HepG2 (cell line): ENCODE data around the gene ZNF213. TPM values are rescaled to one million over a fixed set of nuclear protein-coding genes. Genes with fewer than 3 reads are reported as not detected.

ENCODE experiments used
- ADNP ChIP-seq: sonication (generic); formaldehyde crosslinking; IDR thresholded peaks from 2 replicates; pipeline ENCODE4 v1.4.0; 2020; ENCODE audit warnings: missing genetic modification reagents
- DMAP1 ChIP-seq: IDR thresholded peaks from 2 replicates; pipeline ENCODE4 v1.6.1; 2016
- FOXK2 ChIP-seq: fragments of 450-650 bp; IDR thresholded peaks from 2 replicates; pipeline ENCODE4 v1.6.1; 2016
- HMGXB3 ChIP-seq: sonication (generic); formaldehyde crosslinking; IDR thresholded peaks from 2 replicates; pipeline ENCODE4 v1.4.0; 2020; ENCODE audit warnings: missing genetic modification reagents, borderline replicate concordance
- HNF1A ChIP-seq, 2 experiments: sonication (generic) in 1 of 2; formaldehyde crosslinking in 1 of 2; IDR thresholded peaks; 2 replicates each; pipeline versions ENCODE4 v1.4.0 to v1.6.1; 2016 to 2020; ENCODE audit warnings: borderline replicate concordance in 1 of 2, low read depth in 1 of 2, mild to moderate bottlenecking in 1 of 2, missing genetic modification reagents in 1 of 2
- KAT2B ChIP-seq: fragments of 150-350 bp; IDR thresholded peaks from 2 replicates; pipeline ENCODE4 v1.6.1; 2014; ENCODE audit warnings: low read depth, low read length, borderline replicate concordance
- KLF11 ChIP-seq: IDR thresholded peaks from 2 replicates; pipeline ENCODE4 v1.6.1; 2016; ENCODE audit warnings: missing compliant biosample characterization
- MED8 ChIP-seq: sonication (generic); formaldehyde crosslinking; IDR thresholded peaks from 2 replicates; pipeline ENCODE4 v1.8.1; 2023; ENCODE audit warnings: mild to moderate bottlenecking, missing genetic modification reagents; ENCODE audit not compliant: insufficient replicate concordance
- RBFOX2 ChIP-seq: fragments of 200-400 bp; formaldehyde crosslinking; IDR thresholded peaks from 2 replicates; pipeline ENCODE4 v1.6.1; 2017; ENCODE audit warnings: low read depth, mild to moderate bottlenecking, low read length
- RCOR2 ChIP-seq: IDR thresholded peaks from 2 replicates; pipeline ENCODE4 v1.6.1; 2016; ENCODE audit warnings: missing biosample characterization, missing genetic modification reagents
- SIN3A ChIP-seq: IDR thresholded peaks from 2 replicates; pipeline ENCODE4 v1.6.1; 2011; ENCODE audit warnings: low read depth, mild to moderate bottlenecking, control low read depth, low read length, borderline replicate concordance
- SKI ChIP-seq: fragments of 450-650 bp; IDR thresholded peaks from one replicate; pipeline ENCODE4 v1.6.1; 2018; ENCODE audit warnings: mild to moderate bottlenecking; ENCODE audit not compliant: partially characterized antibody
- SSRP1 ChIP-seq: IDR thresholded peaks from 2 replicates; pipeline ENCODE4 v1.6.1; 2016; ENCODE audit warnings: control low read depth
- ZBTB2 ChIP-seq: sonication (generic); formaldehyde crosslinking; IDR thresholded peaks from 2 replicates; pipeline ENCODE4 v1.8.0; 2022; ENCODE audit warnings: low read depth, missing genetic modification reagents
- ZFP82 ChIP-seq: sonication (generic); formaldehyde crosslinking; IDR thresholded peaks from 2 replicates; pipeline ENCODE4 v1.5.1; 2020; ENCODE audit warnings: mild to moderate bottlenecking, missing genetic modification reagents, borderline replicate concordance
- ZFX ChIP-seq: sonication (generic); formaldehyde crosslinking; IDR thresholded peaks from 2 replicates; pipeline ENCODE4 v1.4.0; 2020; ENCODE audit warnings: mild to moderate bottlenecking, low read depth, missing genetic modification reagents, moderate library complexity
- ZNF143 ChIP-seq: sonication (generic); formaldehyde crosslinking; IDR thresholded peaks from 2 replicates; pipeline ENCODE4 v1.4.0; 2020; ENCODE audit warnings: missing genetic modification reagents
- ZNF335 ChIP-seq: sonication (generic); formaldehyde crosslinking; IDR thresholded peaks from 2 replicates; pipeline ENCODE4 v1.4.0; 2020; ENCODE audit warnings: missing genetic modification reagents
- ZNF616 ChIP-seq: sonication (generic); formaldehyde crosslinking; IDR thresholded peaks from 2 replicates; pipeline ENCODE4 v1.5.0; 2020; ENCODE audit warnings: low read depth, mild to moderate bottlenecking, missing genetic modification reagents
- ZNF772 ChIP-seq: sonication (generic); formaldehyde crosslinking; IDR thresholded peaks from 2 replicates; pipeline ENCODE4 v1.5.0; 2020; ENCODE audit warnings: mild to moderate bottlenecking, missing genetic modification reagents
- polyA plus RNA-seq, 8 experiments: library from polyadenylated mRNA; depleted of rRNA in 3 of 8; stranded (reverse) in 7 of 8; unstranded in 1 of 8; fragments of >200 nt; fragmentation: Illumina TruSeq in 4 of 8; extraction: Trizol in 4 of 8; gene quantifications; 2 replicates each; pipeline versions ENCODE4 v1.2.1 to v1.2.3, GENCODE V29; 2011 to 2016; ENCODE audit warnings: low read depth in 4 of 8, missing spikeins in 1 of 8, mixed read lengths in 1 of 8; ENCODE audit not compliant: insufficient read depth in 1 of 8
- total RNA-seq, 5 experiments: library from RNA; depleted of rRNA; stranded (reverse); fragments of >200 nt; fragmentation: Illumina TruSeq; extraction: Trizol; gene quantifications; 2 replicates each; pipeline ENCODE4 v1.2.3, GENCODE V29; 2016; ENCODE audit warnings: low read depth in 1 of 5

Gene ZNF213
- total and polyA plus RNA-seq, 2 of the 13 experiments (the other 11 are each of a cell fraction or from before 2014, with no cell fraction given): 0.59 to 0.97 TPM

GRCh38 chr16:3150346-3151218, 15.8 kb downstream of the ZNF213 start (continued):
- TF ChIP-seq HMGXB3: 0 out of 2 replicates have a peak, but pooled peaks have one; percentile 56
- peak; percentile 55 for TF ChIP-seq RBFOX2
- TF ChIP-seq SSRP1 (CRISPR knock-in tag): peak; percentile 98
- TF ChIP-seq ZNF616: no peak
- peak; percentile 54; the same call in 1 of the 2 replicates for TF ChIP-seq ZBTB2 (CRISPR knock-in tag)
- peak; percentile 68; the same call in 1 of the 2 replicates for TF ChIP-seq SIN3A
- TF ChIP-seq ADNP (CRISPR knock-in tag): 0 out of 2 replicates have a peak, but pooled peaks have one; percentile 22
- TF ChIP-seq RCOR2 (CRISPR knock-in tag): peak; percentile 62
- TF ChIP-seq KLF11 (CRISPR knock-in tag): peak; percentile 79; the same call in 1 of the 2 replicates
- TF ChIP-seq ZNF772: peak; percentile 86
- TF ChIP-seq ZNF143 (CRISPR knock-in tag): peak; percentile 86
- TF ChIP-seq ZNF335 (CRISPR knock-in tag): peak; percentile 39; the same call in 1 of the 2 replicates
- TF ChIP-seq ZFP82: peak; percentile 66
- TF ChIP-seq KAT2B: no peak
- peak; percentile 66 for TF ChIP-seq ZFX (CRISPR knock-in tag)
- no peak for TF ChIP-seq HNF1A (IDR thresholded peaks at IDR 0.05; ENCODE audit: low read depth)
- TF ChIP-seq HNF1A (CRISPR knock-in tag; IDR thresholded peaks at IDR 0.05; ENCODE audit: borderline replicate concordance): peak; percentile 67; the same call in 1 of the 2 replicates
- no peak for TF ChIP-seq MED8 (CRISPR knock-in tag)
- peak; percentile 22; the same call in 1 of the 2 replicates for TF ChIP-seq FOXK2
- TF ChIP-seq DMAP1 (CRISPR knock-in tag): no peak
- peak; percentile 43 for TF ChIP-seq SKI
